Stomach (tissue), 9 donors: ENCODE data around the gene TP53TG3D. TPM values are rescaled to one million over a fixed set of nuclear protein-coding genes. Genes with fewer than 3 reads are reported as not detected.
"Not testable (repeated sequence)": the region's sequence is repeated elsewhere in the genome, so short reads cannot be mapped to it uniquely, and the experiment has no call there.

Experiments
- DNase-seq, 2 donors: peaks; one replicate each; pipeline versions ENCODE4 v3.0.0 to v3.0.0-alpha.2; 2013 to 2019
- H3K27ac ChIP-seq, 5 donors: fragments of 200-600 bp in 4 of 5; sonication (generic) in 4 of 5; one replicate each; pipeline ENCODE4 v1.5.1; 2013 to 2019; ENCODE audit warnings: mild to moderate bottlenecking in 1 of 5, moderate library complexity in 1 of 5
- H3K27me3 ChIP-seq, 3 donors: fragments of 200-600 bp; sonication (generic); one replicate each; pipeline ENCODE4 v1.5.1; 2017 to 2019; ENCODE audit warnings: mixed run types in 1 of 3
- H3K36me3 ChIP-seq, 4 donors: fragments of 200-600 bp; sonication (generic); 1 replicate in 3 of 4; 2 replicates in 1 of 4; pipeline ENCODE4 v1.5.1; 2016 to 2019
- H3K4me1 ChIP-seq, 4 donors: fragments of 200-600 bp; sonication (generic); one replicate each; pipeline ENCODE4 v1.5.1; 2016 to 2019
- H3K4me3 ChIP-seq, 4 donors: fragments of 200-600 bp; sonication (generic) in 3 of 4; one replicate each; pipeline ENCODE4 v1.5.1; 2016 to 2019; ENCODE audit warnings: mild to moderate bottlenecking in 1 of 4
- H3K9me3 ChIP-seq, 4 donors: fragments of 200-600 bp; sonication (generic); one replicate each; pipeline ENCODE4 v1.5.1; 2016 to 2019
- WGBS, 5 donors: extraction: QIAGEN DNeasy Blood & Tissue Kit in 3 of 5; methylation state at CpG; one replicate each; pipeline versions ENCODE4 v1.1.5 to v1.1.7; 2013 to 2018; 5-methylcytosine and 5-hydroxymethylcytosine counted together
- intact Hi-C: fragments of 100-400 bp; cut with DNase I; formaldehyde crosslinking; loops from one replicate; pipeline ENCODE4 v1.15.1; 2023; ENCODE audit warnings: low total_unique reads
- polyA plus RNA-seq, 3 donors: library from polyadenylated mRNA; stranded (reverse); fragments of 200-250 nt; gene quantifications; one replicate each; pipeline ENCODE4 v1.2.3, GENCODE V29; 2013
- small RNA-seq, 4 donors: library from RNA; depleted of rRNA; stranded (forward); fragments of <200 nt; gene quantifications; one replicate each; pipeline ENCODE3, GENCODE V24; 2016
- total RNA-seq, 5 donors: library from RNA; depleted of rRNA; stranded (reverse); fragments of >200 nt; gene quantifications; one replicate each; pipeline versions ENCODE4 v1.1.0 to v1.2.3, GENCODE V29; 2014 to 2016
- donor health status: healthy with polysubstance abuse.
- donor health status: Bipolar disorder and iron deficiency.
- donor health status: healthy.

TP53TG3D gene
- total and polyA plus RNA-seq, 8 donors = 0.28 TPM; not detected in 7

GRCh38 chr16:32302776-32303175 lies 49.7 kb downstream of the TP53TG3D start:
- H3K27me3 ChIP-seq, H3K4me3 ChIP-seq, H3K36me3 ChIP-seq, H3K4me1 ChIP-seq, H3K9me3 ChIP-seq, DNase-seq, H3K27ac ChIP-seq, intact Hi-C loops: not testable (repeated sequence)
- no CpG with 5 or more reads among the region's 4 CpGs for WGBS, 5 donors

Small RNA genes lying within 50 kb of the gene (small RNA-seq; reads per million reads assigned to genes)
- 0 reads per million in 4 donors for gene AC133485.1
- gene AC140878.1 = 0 reads per million in 4 donors
